RWPE2 (cell line): ENCODE measurements around the gene MRPL12.

Experiments used
- ATAC-seq: fragments of 200-7000 bp; cut with Tn5 transposase; 3 replicates; pipeline ENCODE4 v1.9.1; 2021; ENCODE audit warnings: low read depth
- DNase-seq: peaks from one replicate; pipeline ENCODE4 v3.0.0-alpha.2; 2020; ENCODE audit warnings: low spot score
- H3K27ac ChIP-seq: fragments of 450-650 bp; 2 replicates; pipeline ENCODE4 v1.5.1; 2017; ENCODE audit warnings: mild to moderate bottlenecking; ENCODE audit not compliant: poor library complexity, severe bottlenecking
- H3K27me3 ChIP-seq: fragments of 250-450 bp; sonication (Bioruptor Pico); 2 replicates; pipeline ENCODE4 v1.5.1; 2021; ENCODE audit warnings: mild to moderate bottlenecking, moderate library complexity; ENCODE audit not compliant: insufficient read depth, poor library complexity, severe bottlenecking
- H3K36me3 ChIP-seq: fragments of 250-450 bp; sonication (Bioruptor Pico); 2 replicates; pipeline ENCODE4 v1.5.1; 2020; ENCODE audit warnings: low read depth, mild to moderate bottlenecking, moderate library complexity
- H3K4me1 ChIP-seq: fragments of 250-450 bp; sonication (Bioruptor Pico); 2 replicates; pipeline ENCODE4 v1.5.1; 2021; ENCODE audit warnings: mild to moderate bottlenecking, moderate library complexity; ENCODE audit not compliant: insufficient read depth, poor library complexity, severe bottlenecking
- H3K4me3 ChIP-seq: fragments of 250-450 bp; sonication (Bioruptor Pico); 2 replicates; pipeline ENCODE4 v1.5.1; 2021; ENCODE audit warnings: mild to moderate bottlenecking, moderate library complexity; ENCODE audit not compliant: severe bottlenecking
- H3K9me3 ChIP-seq: fragments of 250-450 bp; sonication (Bioruptor Pico); 2 replicates; pipeline ENCODE4 v1.5.1; 2021; ENCODE audit warnings: mild to moderate bottlenecking, moderate library complexity; ENCODE audit not compliant: severe bottlenecking
- TF ChIP-seq, protein P1 (sequence below): fragments of 450-650 bp; IDR thresholded peaks from one replicate; pipeline ENCODE4 v1.5.1; 2017; ENCODE audit warnings: mild to moderate bottlenecking, moderate library complexity; ENCODE audit not compliant: poor library complexity, severe bottlenecking

Gene MRPL12

DNA sequence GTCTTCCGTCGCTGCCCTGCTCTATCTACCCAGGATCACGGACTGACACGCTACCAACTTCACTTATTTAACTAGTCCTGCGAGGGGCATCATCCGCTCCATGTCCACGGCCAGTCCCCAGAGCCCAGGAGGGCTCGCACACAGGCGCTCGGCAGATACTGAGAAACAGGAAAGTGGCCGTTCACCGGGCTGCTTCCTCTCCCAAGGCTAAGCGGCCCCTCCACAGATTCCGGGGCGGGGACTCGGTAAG is 37.1 kb upstream of the MRPL12 start:
- H3K36me3 ChIP-seq, result peaks cover 44% of the 10 kb centered on the region
- no peaks in the 10 kb centered on the region for H3K27me3 ChIP-seq
- ATAC-seq, result no peak; the same call in 2 of the 3 replicates
- peaks cover 10% of the 10 kb centered on the region for H3K4me1 ChIP-seq
- TF ChIP-seq, protein P1, sequence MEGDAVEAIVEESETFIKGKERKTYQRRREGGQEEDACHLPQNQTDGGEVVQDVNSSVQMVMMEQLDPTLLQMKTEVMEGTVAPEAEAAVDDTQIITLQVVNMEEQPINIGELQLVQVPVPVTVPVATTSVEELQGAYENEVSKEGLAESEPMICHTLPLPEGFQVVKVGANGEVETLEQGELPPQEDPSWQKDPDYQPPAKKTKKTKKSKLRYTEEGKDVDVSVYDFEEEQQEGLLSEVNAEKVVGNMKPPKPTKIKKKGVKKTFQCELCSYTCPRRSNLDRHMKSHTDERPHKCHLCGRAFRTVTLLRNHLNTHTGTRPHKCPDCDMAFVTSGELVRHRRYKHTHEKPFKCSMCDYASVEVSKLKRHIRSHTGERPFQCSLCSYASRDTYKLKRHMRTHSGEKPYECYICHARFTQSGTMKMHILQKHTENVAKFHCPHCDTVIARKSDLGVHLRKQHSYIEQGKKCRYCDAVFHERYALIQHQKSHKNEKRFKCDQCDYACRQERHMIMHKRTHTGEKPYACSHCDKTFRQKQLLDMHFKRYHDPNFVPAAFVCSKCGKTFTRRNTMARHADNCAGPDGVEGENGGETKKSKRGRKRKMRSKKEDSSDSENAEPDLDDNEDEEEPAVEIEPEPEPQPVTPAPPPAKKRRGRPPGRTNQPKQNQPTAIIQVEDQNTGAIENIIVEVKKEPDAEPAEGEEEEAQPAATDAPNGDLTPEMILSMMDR, result no peak
- peak overlapping the region; percentile 75 for H3K27ac ChIP-seq
- DNase-seq, result no peak
- H3K9me3 ChIP-seq, result no peaks in the 10 kb centered on the region
- H3K4me3 ChIP-seq, result peak overlapping the region; percentile 69

DNA sequence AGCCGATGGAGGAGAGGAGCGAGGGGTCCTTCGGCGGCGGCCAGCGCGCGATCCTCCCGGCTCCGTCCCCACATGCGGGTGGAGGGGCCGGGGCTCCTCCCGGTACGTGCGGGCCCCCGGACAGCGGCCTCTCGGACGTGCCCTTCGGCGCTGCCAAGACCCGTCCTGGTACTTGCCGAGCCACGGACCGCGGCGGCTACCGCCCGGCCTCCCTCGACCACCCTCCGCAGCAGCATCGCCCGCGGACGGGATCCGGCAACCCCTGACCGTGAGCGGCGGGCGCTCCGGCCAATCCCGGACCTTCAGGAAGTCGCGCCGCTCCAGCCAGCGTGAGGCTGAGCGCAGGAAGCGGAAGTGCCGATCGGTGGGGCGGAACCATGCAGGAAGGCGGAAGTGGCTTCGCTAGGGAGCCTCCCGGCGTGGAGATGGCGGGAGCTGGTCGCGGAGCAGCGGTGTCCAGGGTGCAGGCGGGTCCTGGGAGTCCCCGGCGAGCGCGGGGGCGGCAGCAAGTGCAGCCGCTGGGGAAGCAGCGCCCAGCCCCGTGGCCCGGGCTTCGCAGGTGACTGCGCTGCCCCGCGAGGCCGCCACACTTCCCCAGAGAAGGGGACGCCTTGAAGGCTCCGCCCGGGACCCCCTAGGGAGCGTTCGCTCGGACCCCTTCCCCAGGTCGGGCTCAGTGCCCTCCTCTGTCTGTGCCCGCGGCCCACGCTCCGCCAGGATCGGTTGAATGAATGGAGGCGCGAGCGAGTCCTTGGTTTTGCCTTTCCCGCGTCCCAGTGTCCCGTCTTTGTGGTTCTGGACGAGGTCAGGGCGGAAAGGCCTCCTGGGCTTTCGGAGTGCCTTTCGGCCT is 36.6 kb upstream of the MRPL12 start, which contains the start of the genes CCDC137 and OXLD1:
TSS of gene CCDC137 (plus strand) at position 396 of the 850 bp plus-strand sequence. CDS start at position 426, 30 bp downstream.
TSS of gene OXLD1 (minus strand) at position 264 of the 850 bp plus-strand sequence. CDS start at position 236, 28 bp downstream.
- Histone ChIP-seq H3K9me3 (no peaks in the 10 kb centered on the region), H3K4me3 (peak within 1 kb of the TSS; percentile 69), H3K4me1 (peaks cover 10% of the 10 kb centered on the region), H3K27me3 (no peaks in the 10 kb centered on the region), H3K36me3 (peaks cover 50% of the 10 kb centered on the region), H3K27ac (peak within 1 kb of the TSS; percentile 75)
- ATAC-seq (peak; percentile 98), DNase-seq (peak; percentile 98)
- TF ChIP-seq, protein P1, result no peak

DNA sequence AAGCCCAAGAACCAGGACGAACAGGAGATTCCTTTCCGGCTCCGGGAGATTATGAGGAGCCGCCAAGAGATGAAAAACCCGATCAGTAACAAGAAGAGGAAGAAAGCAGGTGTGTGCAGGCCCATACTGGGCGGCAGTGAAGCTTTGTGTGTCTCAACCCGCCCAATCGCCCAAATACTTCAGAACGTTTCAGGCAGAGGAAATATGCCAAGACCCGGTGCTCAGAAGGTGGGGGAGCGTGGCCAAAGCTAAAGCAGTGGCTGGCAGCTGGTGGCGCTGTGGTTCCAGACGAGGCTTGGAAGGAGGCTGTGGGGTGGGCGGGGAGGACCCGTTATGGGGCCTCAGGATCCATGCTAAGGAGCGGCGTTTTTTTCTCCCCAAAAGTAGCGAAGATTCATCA is 35.4 kb upstream of the MRPL12 start:
- peak overlapping the region; percentile 69 for H3K4me3 ChIP-seq
- no peaks in the 10 kb centered on the region for H3K9me3 ChIP-seq
- peak overlapping the region; percentile 75 for H3K27ac ChIP-seq
- H3K4me1 ChIP-seq, result peaks cover 10% of the 10 kb centered on the region
- peaks cover 62% of the 10 kb centered on the region for H3K36me3 ChIP-seq
- DNase-seq, result no peak
- ATAC-seq, result no peak
- no peaks in the 10 kb centered on the region for H3K27me3 ChIP-seq
- TF ChIP-seq, protein P1, result no peak

DNA sequence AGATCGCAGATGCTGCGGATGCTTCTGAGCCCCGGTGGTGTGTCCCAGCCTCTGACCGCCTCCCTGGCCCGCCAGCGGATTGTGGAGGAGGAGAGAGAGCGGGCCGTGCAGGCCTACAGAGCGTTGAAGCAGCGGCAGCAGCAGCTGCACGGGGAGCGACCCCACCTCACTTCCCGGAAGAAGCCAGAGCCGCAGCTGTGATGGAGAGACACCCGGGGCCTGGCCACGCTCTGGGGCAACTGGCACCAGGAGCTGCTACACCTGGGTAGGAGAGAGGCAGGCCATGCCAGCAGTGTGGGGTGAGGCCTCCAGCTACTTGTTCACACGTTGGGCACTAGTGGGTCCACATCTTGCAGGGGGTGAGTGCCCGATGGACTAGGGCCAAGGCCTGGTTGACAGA is 30.7 kb upstream of the MRPL12 start:
- TF ChIP-seq, protein P1, result no peak
- H3K4me1 ChIP-seq, result peaks cover 7% of the 10 kb centered on the region

DNA sequence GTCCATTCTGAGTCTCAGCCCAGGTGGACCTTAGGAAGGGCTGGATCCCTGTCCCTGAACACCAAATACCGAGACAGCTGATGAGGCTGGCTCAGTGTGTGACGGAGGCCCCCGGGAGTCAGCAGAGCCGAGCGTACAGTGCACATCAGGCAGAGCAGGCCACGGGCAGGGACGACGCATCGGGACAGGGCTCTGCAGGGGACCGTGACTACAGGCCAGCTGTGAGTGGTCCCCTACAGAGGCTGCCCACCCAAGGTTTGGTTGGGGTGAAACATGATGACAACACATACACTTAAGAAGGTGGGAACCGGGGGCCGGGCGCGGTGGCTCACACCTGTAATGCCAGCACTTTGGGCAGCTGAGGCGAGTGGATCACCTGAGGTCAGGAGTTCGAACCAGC is 30.2 kb upstream of the MRPL12 start:
- TF ChIP-seq, protein P1, result no peak
- peaks cover 3% of the 10 kb centered on the region for H3K4me1 ChIP-seq
- peaks cover 66% of the 10 kb centered on the region for H3K36me3 ChIP-seq
- DNase-seq (no peak), ATAC-seq (no peak)
- H3K27me3 ChIP-seq, result no peaks in the 10 kb centered on the region
- H3K9me3 ChIP-seq, result no peaks in the 10 kb centered on the region
- H3K27ac ChIP-seq, result no peak overlapping the region
- H3K4me3 ChIP-seq, result no peak overlapping the region

More for the DNA sequence above, 30.7 kb upstream of the MRPL12 start:
- peak; percentile 64 for DNase-seq
- Histone ChIP-seq H3K4me3 (no peak overlapping the region), H3K27ac (no peak overlapping the region), H3K9me3 (no peaks in the 10 kb centered on the region), H3K27me3 (no peaks in the 10 kb centered on the region), H3K36me3 (peaks cover 70% of the 10 kb centered on the region)
- no peak for ATAC-seq
